T-cell (primary cell): ENCODE results near the gene TMEM41A. TPM values are rescaled to one million over a fixed set of nuclear protein-coding genes. Genes with fewer than 3 reads are reported as not detected.
"Not testable (repeated sequence)": the region's sequence is repeated elsewhere in the genome, so short reads cannot be mapped to it uniquely, and the experiment has no call there.

Experiments
- ATAC-seq, 4 experiments: fragments of 200-7000 bp in 3 of 4; fragments of 150-1000 bp in 1 of 4; cut with Tn5 transposase; replicated peaks in 1 of 4; 1 replicate in 3 of 4; 2 replicates in 1 of 4; pipeline ENCODE4 v1.10.0; 2021; ENCODE audit warnings: moderate library complexity in 3 of 4, mild to moderate bottlenecking in 2 of 4, moderate number of reproducible peaks in 1 of 4
- CTCF ChIA-PET, 2 donors: fragments of 300-600 bp; sonication (Branson Sonifier 250); formaldehyde crosslinking; loops; one replicate each; lab custom pipeline; 2022; ENCODE audit warnings: antibody characterized with exemption in 2 of 2; lab: Charles Lee
- POLR2A ChIA-PET, 2 donors: fragments of 300-600 bp; sonication (Branson Sonifier 250); formaldehyde crosslinking; loops; one replicate each; lab custom pipeline; 2022; ENCODE audit warnings: antibody characterized with exemption in 2 of 2; lab: Charles Lee
- DNase-seq, 35 experiments: peaks; one replicate each; pipeline versions ENCODE4 v3.0.0 to v3.0.0-alpha.2; 2013 to 2023
- H3K27ac ChIP-seq: one replicate; pipeline ENCODE4 v1.5.1; 2013; ENCODE audit warnings: low read length
- H3K27me3 ChIP-seq, 2 experiments: replicated peaks in 1 of 2; 1 replicate in 1 of 2; 2 replicates in 1 of 2; pipeline versions ENCODE4 v1.6.1 to v1.7.0; 2013; ENCODE audit warnings: low read length in 1 of 2, mixed read lengths in 1 of 2; ENCODE audit not compliant: control insufficient read depth in 2 of 2, insufficient read depth in 2 of 2; ENCODE audit errors: extremely low read depth in 1 of 2
- H3K36me3 ChIP-seq, 2 donors: 1 replicate in 1 of 2; 2 replicates in 1 of 2; pipeline versions ENCODE4 v1.6.1 to v1.7.0; 2013; ENCODE audit warnings: low read length in 1 of 2; ENCODE audit not compliant: control insufficient read depth in 2 of 2, insufficient read depth in 1 of 2; ENCODE audit errors: extremely low read depth in 1 of 2
- H3K4me1 ChIP-seq, 2 experiments: 1 replicate in 1 of 2; 2 replicates in 1 of 2; pipeline versions ENCODE4 v1.6.1 to v1.7.0; 2013; ENCODE audit warnings: low read length in 2 of 2, mixed read lengths in 1 of 2; ENCODE audit not compliant: insufficient read depth in 2 of 2, control insufficient read depth in 1 of 2; ENCODE audit errors: extremely low read depth in 1 of 2
- H3K4me3 ChIP-seq, 2 donors: 1 replicate in 1 of 2; 2 replicates in 1 of 2; pipeline versions ENCODE4 v1.5.1 to v1.7.0; 2013; ENCODE audit warnings: mild to moderate bottlenecking in 2 of 2, low read length in 1 of 2, moderate library complexity in 1 of 2; ENCODE audit not compliant: control insufficient read depth in 1 of 2; ENCODE audit errors: extremely low read depth in 1 of 2
- H3K9me3 ChIP-seq: 2 replicates; pipeline ENCODE4 v1.7.0; 2013
- H3K27ac Mint-ChIP-seq, 2 donors: one replicate each; pipeline ENCODE4 v1.8.0; 2020 to 2021; ENCODE audit warnings: mild to moderate bottlenecking in 2 of 2, mixed read lengths in 2 of 2
- H3K27me3 Mint-ChIP-seq, 2 donors: one replicate each; pipeline ENCODE4 v1.8.0; 2021 to 2022; ENCODE audit warnings: mixed read lengths in 2 of 2
- H3K36me3 Mint-ChIP-seq: one replicate; pipeline ENCODE4 v1.8.0; 2021; ENCODE audit warnings: mixed read lengths
- H3K4me1 Mint-ChIP-seq, 3 donors: one replicate each; pipeline ENCODE4 v1.8.0; 2020 to 2022; ENCODE audit warnings: mixed read lengths in 3 of 3, mild to moderate bottlenecking in 1 of 3
- H3K4me3 Mint-ChIP-seq, 3 donors: one replicate each; pipeline ENCODE4 v1.8.0; 2020 to 2022; ENCODE audit warnings: mild to moderate bottlenecking in 3 of 3, mixed read lengths in 3 of 3, moderate library complexity in 3 of 3
- H3K9me3 Mint-ChIP-seq, 3 donors: one replicate each; pipeline ENCODE4 v1.8.0; 2020 to 2022; ENCODE audit warnings: mixed read lengths in 3 of 3
- WGBS: methylation state at CpG from one replicate; pipeline ENCODE4 v1.1.5; 2013; ENCODE audit warnings: missing lambda C conversion rate; ENCODE audit not compliant: insufficient coverage; 5-methylcytosine and 5-hydroxymethylcytosine counted together
- total RNA-seq, 35 experiments: library from RNA in 6 of 35; stranded (reverse) in 6 of 35; fragments of 120-200 nt in 1 of 35; gene quantifications; one replicate each; pipeline versions ENCODE4 v1.2.1 to v1.2.4 and lab custom pipeline; 2013 to 2026

TMEM41A gene
- total RNA-seq, 5 donors from 2014 or later (not counting 1 experiment from before 2014, with no cell fraction given): 20.1 to 25.5 (median 22.2) TPM

DNA sequence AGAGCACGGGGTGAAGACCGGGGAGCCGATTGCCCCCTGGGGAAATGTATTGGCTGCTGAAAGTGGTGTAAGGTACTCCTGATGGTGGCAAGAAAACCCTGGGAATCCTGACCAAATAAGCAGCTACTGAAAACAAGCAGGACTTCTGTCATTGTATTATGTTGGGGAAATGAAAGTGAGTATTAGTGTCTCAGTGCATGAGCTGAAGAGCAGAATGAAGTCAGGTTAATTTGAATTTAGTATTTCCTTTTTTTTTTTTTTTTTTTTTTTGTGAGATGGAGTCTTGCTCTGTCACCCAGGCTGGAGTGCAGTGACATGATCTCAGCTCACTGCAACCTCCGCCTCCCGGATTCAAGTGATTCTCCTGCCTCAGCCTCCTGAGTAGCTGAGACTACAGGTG, 32.7 kb downstream of the TMEM41A start:
- H3K4me3 Mint-ChIP-seq, H3K36me3 ChIP-seq, POLR2A ChIA-PET, H3K27me3 ChIP-seq, H3K9me3 ChIP-seq, DNase-seq, H3K9me3 Mint-ChIP-seq, H3K4me1 Mint-ChIP-seq, ATAC-seq, H3K4me3 ChIP-seq, H3K4me1 ChIP-seq, H3K27ac Mint-ChIP-seq, H3K27me3 Mint-ChIP-seq, H3K27ac ChIP-seq: not testable (repeated sequence)
- peaks cover 15% of the 10 kb centered on the region for H3K36me3 Mint-ChIP-seq
- CTCF ChIA-PET: interaction anchor here in 1 of 2 donors (0.5 kb wide), 1 partner anchor 1074 kb away, joined by 4 read pairs; no protein-coding TSS in a partner anchor
- WGBS: 94% methylated on average over 5 of the region's 5 CpGs

DNA sequence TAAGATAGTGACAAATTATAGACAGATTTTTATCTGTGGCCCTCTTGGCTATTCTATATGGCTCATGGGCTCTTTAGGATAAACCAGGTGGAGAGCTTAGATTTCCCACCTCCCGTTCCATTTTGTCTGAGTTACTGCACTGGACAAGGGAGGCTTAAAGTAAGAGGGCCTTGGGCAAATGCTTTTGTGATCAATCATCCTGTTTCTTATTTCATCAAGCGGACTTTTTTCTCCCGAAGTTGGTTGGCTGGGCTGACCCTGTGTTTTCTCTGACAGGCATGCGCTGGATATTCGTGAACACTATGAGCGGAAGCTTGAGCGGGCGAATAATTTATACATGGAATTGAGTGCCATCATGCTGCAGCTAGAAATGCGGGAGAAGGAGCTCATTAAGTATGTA, 33.4 kb downstream of the TMEM41A start:
- ChIA-PET POLR2A (no interaction called here), CTCF (no interaction called here)
- no peak overlapping the region for H3K27ac Mint-ChIP-seq
- Histone ChIP-seq H3K4me1 (no peaks in the 10 kb centered on the region), H3K4me3 (no peak overlapping the region), H3K9me3 (no peaks in the 10 kb centered on the region), H3K27ac (no peak overlapping the region), H3K36me3 (no peaks in the 10 kb centered on the region), H3K27me3 (no peaks in the 10 kb centered on the region)
- H3K4me1 Mint-ChIP-seq: no peaks in the 10 kb centered on the region
- ATAC-seq (no peak), DNase-seq (no peak)
- H3K36me3 Mint-ChIP-seq: peaks cover 15% of the 10 kb centered on the region
- H3K9me3 Mint-ChIP-seq: no peaks in the 10 kb centered on the region
- 97% methylated on average over 3 of the region's 9 CpGs for WGBS
- no peaks in the 10 kb centered on the region for H3K27me3 Mint-ChIP-seq
- no peak overlapping the region for H3K4me3 Mint-ChIP-seq

GRCh38 chr3:185460719-185461350, 38.0 kb downstream of the TMEM41A start:
- POLR2A ChIA-PET: no interaction called here
- H3K36me3 Mint-ChIP-seq: peaks cover 9% of the 10 kb centered on the region
- no peaks in the 10 kb centered on the region for H3K9me3 Mint-ChIP-seq

GRCh38 chr3:185460309-185460708, 38.5 kb downstream of the TMEM41A start:
- no peaks in the 10 kb centered on the region for H3K9me3 ChIP-seq
- H3K27ac ChIP-seq: no peak overlapping the region
- H3K36me3 ChIP-seq: no peaks in the 10 kb centered on the region
- no peaks in the 10 kb centered on the region for H3K4me1 ChIP-seq
- no peak overlapping the region for H3K4me3 ChIP-seq
- ChIA-PET POLR2A (no interaction called here), CTCF (no interaction called here)
- DNase-seq (no peak), ATAC-seq (no peak)
- Mint-ChIP-seq H3K27ac (no peak overlapping the region), H3K9me3 (no peaks in the 10 kb centered on the region), H3K4me1 (no peaks in the 10 kb centered on the region), H3K36me3 (peaks cover 5% of the 10 kb centered on the region), H3K4me3 (no peak overlapping the region), H3K27me3 (no peaks in the 10 kb centered on the region)
- no peaks in the 10 kb centered on the region for H3K27me3 ChIP-seq
- WGBS: 33% methylated on average over 1 of the region's 5 CpGs

More at GRCh38 chr3:185460719-185461350, 38.0 kb downstream of the TMEM41A start:
- H3K27ac ChIP-seq: no peak overlapping the region
- WGBS: 80% methylated on average over 1 of the region's 6 CpGs
- no peaks in the 10 kb centered on the region for H3K36me3 ChIP-seq
- H3K4me3 ChIP-seq: no peak overlapping the region
- no peaks in the 10 kb centered on the region for H3K27me3 Mint-ChIP-seq
- ATAC-seq (no peak), DNase-seq (no peak)
- no peaks in the 10 kb centered on the region for H3K4me1 ChIP-seq
- H3K27ac Mint-ChIP-seq: no peak overlapping the region
- H3K4me3 Mint-ChIP-seq: no peak overlapping the region
- no peaks in the 10 kb centered on the region for H3K4me1 Mint-ChIP-seq
- H3K27me3 ChIP-seq: no peaks in the 10 kb centered on the region
- H3K9me3 ChIP-seq: no peaks in the 10 kb centered on the region
- CTCF ChIA-PET: no interaction called here

DNA sequence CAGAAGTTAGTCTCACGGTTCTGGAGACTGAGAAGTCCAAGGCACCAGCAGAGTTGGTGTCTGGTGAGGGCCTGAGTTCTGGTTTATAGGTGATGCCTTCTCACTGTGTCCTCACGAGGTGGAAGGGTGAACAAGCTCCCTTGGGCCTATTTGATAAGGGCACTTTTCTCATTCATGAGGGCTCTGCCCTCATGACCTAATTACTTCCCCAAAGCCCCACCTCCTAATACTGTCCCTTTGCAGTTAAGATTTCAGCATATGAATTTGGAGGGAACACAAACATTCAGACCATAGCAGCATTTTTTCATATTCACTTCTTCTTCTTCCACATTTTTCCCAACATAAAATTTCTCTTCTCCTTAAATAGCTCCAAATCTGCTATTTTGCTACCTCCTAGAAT, 41.5 kb downstream of the TMEM41A start:
- no peaks in the 10 kb centered on the region for H3K9me3 Mint-ChIP-seq
- ChIA-PET CTCF (interaction anchor here in 1 of 2 donors (0.6 kb wide), 2 partner anchors 20 to 53 kb away, joined by 3 read pairs; no protein-coding TSS in a partner anchor), POLR2A (interaction anchor here in 1 of 2 donors (0.6 kb wide), 1 partner anchor 71 kb away, joined by 4 read pairs; no protein-coding TSS in a partner anchor)
- WGBS: no CpG with 5 or more reads among the region's 2 CpGs
- H3K4me3 Mint-ChIP-seq: no peak overlapping the region
- DNase-seq (no peak), ATAC-seq (no peak)
- H3K27me3 Mint-ChIP-seq: no peaks in the 10 kb centered on the region
- H3K27ac Mint-ChIP-seq: no peak overlapping the region
- no peaks in the 10 kb centered on the region for H3K36me3 Mint-ChIP-seq
- Histone ChIP-seq H3K4me1 (no peaks in the 10 kb centered on the region), H3K27ac (no peak overlapping the region), H3K4me3 (no peak overlapping the region), H3K36me3 (no peaks in the 10 kb centered on the region), H3K27me3 (no peaks in the 10 kb centered on the region), H3K9me3 (no peaks in the 10 kb centered on the region)
- no peaks in the 10 kb centered on the region for H3K4me1 Mint-ChIP-seq

DNA sequence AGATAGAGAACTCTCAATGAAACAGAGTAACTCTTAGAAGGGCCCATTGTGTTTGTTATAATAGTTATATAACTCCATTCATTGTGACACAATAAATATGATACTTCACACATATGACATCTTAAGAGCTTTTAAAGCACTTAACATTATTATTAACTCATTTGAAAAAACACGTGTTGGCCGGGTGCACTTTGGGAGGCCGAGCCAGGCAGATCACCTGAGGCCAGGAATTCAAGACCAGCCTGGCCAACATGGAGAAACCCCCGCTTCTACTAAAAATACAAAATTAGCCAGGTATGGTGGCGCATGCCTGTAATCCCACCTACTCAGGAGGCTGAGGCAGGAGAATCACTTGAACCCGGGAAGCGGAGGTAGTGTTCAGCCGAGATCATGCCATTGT, 47.4 kb downstream of the TMEM41A start:
- not testable (repeated sequence) for DNase-seq

More for the DNA sequence above, 47.4 kb downstream of the TMEM41A start:
- H3K4me3 ChIP-seq, H3K27ac ChIP-seq, H3K27ac Mint-ChIP-seq, H3K36me3 ChIP-seq, H3K9me3 ChIP-seq, H3K9me3 Mint-ChIP-seq, H3K36me3 Mint-ChIP-seq, H3K27me3 ChIP-seq, H3K4me3 Mint-ChIP-seq, POLR2A ChIA-PET, H3K4me1 ChIP-seq, H3K27me3 Mint-ChIP-seq, ATAC-seq, H3K4me1 Mint-ChIP-seq: not testable (repeated sequence)
- CTCF ChIA-PET: interaction anchor here in 1 of 2 donors (0.7 kb wide), 1 partner anchor 18 kb away, joined by 3 read pairs; no protein-coding TSS in a partner anchor
- 97% methylated on average over 5 of the region's 8 CpGs for WGBS
